Nephron progenitor cell (in vitro differentiated cells): Measurements from ENCODE around the gene CACNA1H.
"Not testable (repeated sequence)": the region's sequence is repeated elsewhere in the genome, so short reads cannot be mapped to it uniquely, and the experiment has no call there.

Experiments used
- DNase-seq: peaks from one replicate; pipeline ENCODE4 v3.0.0; 2021
- H3K27ac Mint-ChIP-seq: 2 replicates; pipeline ENCODE4 v1.8.0; 2021; ENCODE audit warnings: mild to moderate bottlenecking, moderate library complexity, mixed read lengths
- H3K27me3 Mint-ChIP-seq: 2 replicates; pipeline ENCODE4 v1.8.0; 2021; ENCODE audit warnings: mild to moderate bottlenecking, low read depth, mixed read lengths; ENCODE audit not compliant: poor library complexity
- H3K36me3 Mint-ChIP-seq: 2 replicates; pipeline ENCODE4 v1.8.0; 2021; ENCODE audit warnings: low read depth, mixed read lengths
- H3K4me1 Mint-ChIP-seq: 2 replicates; pipeline ENCODE4 v1.8.0; 2021; ENCODE audit warnings: mixed read lengths
- H3K4me3 Mint-ChIP-seq: 2 replicates; pipeline ENCODE4 v1.8.0; 2021; ENCODE audit warnings: mild to moderate bottlenecking, moderate library complexity, mixed read lengths
- H3K9me3 Mint-ChIP-seq: 2 replicates; pipeline ENCODE4 v1.8.0; 2021; ENCODE audit warnings: mild to moderate bottlenecking, moderate library complexity, mixed read lengths
- TF ChIP-seq, protein P1 (sequence below): fragments of 200-600 bp; sonication (generic); IDR thresholded peaks from 2 replicates; pipeline ENCODE4 v1.5.0; 2021; ENCODE audit warnings: antibody characterized with exemption

Gene CACNA1H

DNA sequence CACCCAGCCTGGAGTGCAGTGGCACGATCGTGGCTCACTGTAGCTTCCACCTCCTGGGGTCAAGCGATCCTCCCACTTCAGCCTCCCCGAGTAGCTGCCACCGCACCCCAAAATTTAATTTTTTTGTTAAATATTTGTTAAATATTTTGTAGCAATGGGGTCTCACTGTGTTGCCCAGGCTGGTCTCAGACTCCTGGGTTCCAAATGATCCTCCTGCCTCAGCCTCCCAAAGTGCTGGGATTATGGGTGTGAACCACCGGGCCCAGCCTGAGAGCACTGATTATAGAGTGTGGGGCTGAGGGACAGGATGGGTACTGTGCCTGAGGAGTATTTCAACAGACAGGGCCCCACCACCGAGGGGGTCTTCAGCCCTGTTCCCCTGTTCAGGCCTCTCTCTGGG lies 36.5 kb downstream of the CACNA1H start:
- Mint-ChIP-seq H3K4me1 (peaks cover 12% of the 10 kb centered on the region), H3K27me3 (peaks cover 4% of the 10 kb centered on the region), H3K9me3 (no peaks in the 10 kb centered on the region), H3K4me3 (no peak overlapping the region), H3K36me3 (no peaks in the 10 kb centered on the region), H3K27ac (no peak overlapping the region)
- TF ChIP-seq, protein P1, sequence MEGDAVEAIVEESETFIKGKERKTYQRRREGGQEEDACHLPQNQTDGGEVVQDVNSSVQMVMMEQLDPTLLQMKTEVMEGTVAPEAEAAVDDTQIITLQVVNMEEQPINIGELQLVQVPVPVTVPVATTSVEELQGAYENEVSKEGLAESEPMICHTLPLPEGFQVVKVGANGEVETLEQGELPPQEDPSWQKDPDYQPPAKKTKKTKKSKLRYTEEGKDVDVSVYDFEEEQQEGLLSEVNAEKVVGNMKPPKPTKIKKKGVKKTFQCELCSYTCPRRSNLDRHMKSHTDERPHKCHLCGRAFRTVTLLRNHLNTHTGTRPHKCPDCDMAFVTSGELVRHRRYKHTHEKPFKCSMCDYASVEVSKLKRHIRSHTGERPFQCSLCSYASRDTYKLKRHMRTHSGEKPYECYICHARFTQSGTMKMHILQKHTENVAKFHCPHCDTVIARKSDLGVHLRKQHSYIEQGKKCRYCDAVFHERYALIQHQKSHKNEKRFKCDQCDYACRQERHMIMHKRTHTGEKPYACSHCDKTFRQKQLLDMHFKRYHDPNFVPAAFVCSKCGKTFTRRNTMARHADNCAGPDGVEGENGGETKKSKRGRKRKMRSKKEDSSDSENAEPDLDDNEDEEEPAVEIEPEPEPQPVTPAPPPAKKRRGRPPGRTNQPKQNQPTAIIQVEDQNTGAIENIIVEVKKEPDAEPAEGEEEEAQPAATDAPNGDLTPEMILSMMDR: no peak
- no peak for DNase-seq

DNA sequence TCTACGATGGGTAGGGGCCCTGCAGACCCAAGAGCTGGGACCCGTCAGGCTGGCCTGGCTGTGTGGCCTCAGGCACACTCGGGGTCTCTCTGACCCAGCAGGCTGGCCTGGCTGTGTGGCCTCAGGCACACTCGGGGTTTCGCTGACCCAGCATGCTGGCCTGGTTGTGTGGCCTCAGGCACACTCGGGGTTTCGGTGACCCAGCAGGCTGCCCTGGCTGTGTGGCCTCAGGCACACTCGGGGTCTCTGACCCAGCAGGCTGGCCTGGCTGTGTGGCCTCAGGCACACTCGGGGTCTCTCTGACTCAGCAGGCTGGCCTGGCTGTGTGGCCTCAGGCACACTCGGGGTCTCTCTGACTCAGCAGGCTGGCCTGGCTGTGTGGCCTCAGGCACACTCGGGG lies 37.9 kb downstream of the CACNA1H start:
- H3K27me3 Mint-ChIP-seq, H3K9me3 Mint-ChIP-seq, H3K27ac Mint-ChIP-seq, DNase-seq, H3K36me3 Mint-ChIP-seq, H3K4me3 Mint-ChIP-seq: not testable (repeated sequence)
- peaks cover 12% of the 10 kb centered on the region for H3K4me1 Mint-ChIP-seq

DNA sequence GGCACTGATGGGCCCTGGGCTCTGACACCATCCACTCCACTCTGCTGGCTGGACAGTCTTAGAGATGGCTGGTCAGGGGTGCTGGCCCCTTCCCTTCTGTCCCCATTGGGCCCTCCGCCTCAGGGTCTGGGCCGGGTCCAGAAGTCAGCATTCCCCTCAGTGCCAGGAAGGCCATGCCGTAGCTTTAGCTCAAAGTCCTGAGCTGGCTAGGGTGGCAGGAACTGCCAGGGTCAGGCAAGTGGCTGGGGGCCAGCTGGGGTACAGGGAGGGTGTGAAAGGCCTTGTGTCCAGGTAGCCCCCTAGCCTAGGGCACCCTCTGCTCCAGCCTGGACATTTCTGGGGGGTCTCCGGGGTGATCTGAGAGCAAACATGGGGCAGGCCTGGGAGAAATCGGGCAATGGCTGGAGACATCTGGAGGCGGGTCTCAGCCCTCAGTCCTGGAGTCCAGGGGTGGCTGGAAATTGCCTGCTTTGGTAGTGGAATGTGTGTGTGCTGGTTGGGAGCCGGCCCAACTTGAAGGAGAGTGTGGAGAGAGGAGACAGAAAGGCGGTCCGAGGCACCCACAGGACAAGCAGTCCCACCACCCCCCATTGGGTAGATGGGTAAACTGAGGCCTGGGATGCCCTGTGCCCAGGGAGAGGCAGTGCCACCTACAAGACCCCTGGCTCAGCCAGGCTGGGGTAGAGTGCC lies 39.6 kb downstream of the CACNA1H start:
- peak overlapping the region; percentile 82 for H3K27ac Mint-ChIP-seq
- H3K36me3 Mint-ChIP-seq: no peaks in the 10 kb centered on the region
- DNase-seq: no peak
- TF ChIP-seq, protein P1: no peak
- H3K9me3 Mint-ChIP-seq: no peaks in the 10 kb centered on the region
- peaks cover 4% of the 10 kb centered on the region for H3K27me3 Mint-ChIP-seq
- peaks cover 25% of the 10 kb centered on the region for H3K4me1 Mint-ChIP-seq
- no peak overlapping the region for H3K4me3 Mint-ChIP-seq

DNA sequence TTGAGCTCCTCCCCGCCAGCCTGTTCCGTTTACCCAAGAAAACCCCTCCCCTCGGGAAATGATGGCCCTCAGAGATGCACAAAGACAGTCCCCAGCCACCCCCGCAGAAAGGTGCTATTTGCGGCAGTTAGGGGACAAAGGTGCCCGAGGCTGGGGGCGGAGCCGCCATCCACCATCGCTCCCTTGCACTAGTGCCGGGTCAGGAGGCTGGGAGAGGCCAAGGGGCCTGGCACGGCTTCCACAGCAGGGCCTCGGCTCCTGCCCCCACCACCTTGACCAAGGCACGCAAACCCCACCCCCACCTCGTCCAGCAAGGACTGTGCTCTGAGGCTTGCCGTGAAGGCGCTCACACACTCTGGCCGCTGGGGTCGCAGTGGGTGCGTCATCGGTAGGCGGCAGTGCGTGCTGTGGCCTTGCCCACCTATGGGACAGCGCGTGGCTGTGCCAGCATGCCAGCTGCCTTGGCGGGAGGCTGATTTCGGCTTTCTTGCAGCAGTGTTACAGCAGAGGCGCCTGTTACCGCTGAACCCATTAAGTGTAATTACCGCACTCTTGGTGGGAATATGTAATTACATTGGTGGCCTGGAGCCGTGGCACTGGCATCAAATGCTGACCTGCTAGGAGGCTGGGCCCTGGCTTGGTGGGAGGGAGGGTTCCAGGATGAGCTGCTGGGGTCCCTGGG lies 40.4 kb downstream of the CACNA1H start:
- TF ChIP-seq, protein P1: no peak
- no peaks in the 10 kb centered on the region for H3K36me3 Mint-ChIP-seq
- H3K9me3 Mint-ChIP-seq: no peaks in the 10 kb centered on the region
- H3K27ac Mint-ChIP-seq: no peak overlapping the region
- peaks cover 27% of the 10 kb centered on the region for H3K4me1 Mint-ChIP-seq
- H3K4me3 Mint-ChIP-seq: no peak overlapping the region
- H3K27me3 Mint-ChIP-seq: peaks cover 4% of the 10 kb centered on the region
- no peak for DNase-seq

DNA sequence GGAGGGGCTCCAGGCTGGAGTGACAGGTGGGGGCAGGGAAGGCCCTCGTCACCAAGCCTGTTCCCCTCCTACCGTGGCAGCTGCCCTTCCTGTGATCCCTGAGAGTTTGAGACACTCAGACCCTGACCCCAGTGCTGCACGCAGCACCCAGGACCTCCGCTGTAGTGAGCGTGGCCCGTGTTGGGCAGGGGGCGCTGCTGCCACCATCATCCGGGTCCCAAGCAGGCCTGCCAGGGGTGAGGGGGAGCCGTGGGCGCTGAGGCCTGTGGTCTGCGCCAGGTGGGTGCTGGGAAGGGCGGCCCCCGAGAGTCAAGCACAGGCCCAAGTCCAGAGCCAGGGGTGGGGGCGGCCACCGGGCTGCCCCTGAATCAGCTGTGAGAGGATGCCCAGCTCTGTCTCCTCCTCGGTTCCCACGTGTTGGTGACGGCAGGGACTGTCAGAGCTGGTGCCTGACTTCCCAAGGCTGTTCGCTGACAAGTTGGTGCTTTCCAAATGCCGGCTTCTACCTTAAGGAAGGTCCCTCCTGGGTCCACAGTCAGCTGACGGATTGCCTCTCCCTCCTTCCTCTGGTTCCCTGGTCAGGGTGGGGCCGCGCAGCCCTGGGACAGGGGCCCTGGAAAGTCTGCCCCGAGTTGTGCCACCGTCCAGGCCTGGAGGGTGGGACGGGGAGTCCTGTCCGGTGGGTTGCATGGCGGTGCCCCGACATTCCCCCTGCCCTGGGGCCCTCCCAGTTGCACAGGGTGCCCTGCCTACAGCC lies 41.1 kb downstream of the CACNA1H start:
- Mint-ChIP-seq H3K27ac (no peak overlapping the region), H3K4me1 (peaks cover 24% of the 10 kb centered on the region), H3K36me3 (no peaks in the 10 kb centered on the region), H3K27me3 (peaks cover 4% of the 10 kb centered on the region), H3K4me3 (no peak overlapping the region), H3K9me3 (no peaks in the 10 kb centered on the region)
- no peak for DNase-seq
- TF ChIP-seq, protein P1: no peak

DNA sequence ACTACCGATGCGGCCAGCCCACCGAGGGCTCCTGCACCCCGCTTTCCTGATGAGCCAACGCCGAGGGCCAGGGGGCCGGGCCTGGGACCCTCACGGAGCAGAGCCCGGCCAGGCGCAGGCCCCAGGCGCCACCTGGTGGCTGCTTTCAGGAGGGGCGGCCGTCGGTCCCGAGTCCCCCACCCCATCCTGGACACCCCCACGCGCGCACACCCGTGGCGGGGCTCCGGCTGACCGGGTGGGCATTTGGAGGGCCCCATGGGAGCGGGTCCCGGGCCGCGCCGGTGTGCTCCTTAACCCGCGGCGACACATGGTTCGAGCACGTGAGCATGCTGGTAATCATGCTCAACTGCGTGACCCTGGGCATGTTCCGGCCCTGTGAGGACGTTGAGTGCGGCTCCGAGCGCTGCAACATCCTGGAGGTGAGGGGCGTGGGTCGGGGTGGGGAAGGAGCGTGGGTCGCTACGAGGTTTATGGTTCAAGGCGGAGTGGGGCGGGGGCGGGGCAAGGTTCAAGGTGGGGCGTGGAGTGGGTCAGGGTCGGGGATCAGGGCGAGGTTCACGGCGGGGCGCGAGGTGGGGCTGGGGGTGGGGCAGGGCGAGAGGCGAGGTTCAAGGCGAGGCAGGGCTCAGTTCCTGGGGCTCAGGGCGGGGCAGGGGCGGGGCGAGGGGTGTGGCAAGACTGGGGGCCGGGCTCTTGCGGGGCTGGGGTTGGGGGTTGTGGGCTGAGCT lies 41.9 kb downstream of the CACNA1H start:
- TF ChIP-seq, protein P1: peak; percentile 91
- Mint-ChIP-seq H3K9me3 (no peaks in the 10 kb centered on the region), H3K36me3 (peaks cover 2% of the 10 kb centered on the region), H3K27me3 (peaks cover 1% of the 10 kb centered on the region), H3K4me1 (peaks cover 28% of the 10 kb centered on the region), H3K4me3 (no peak overlapping the region), H3K27ac (no peak overlapping the region)
- peak; percentile 72 for DNase-seq
